ENCODE results near the gene GSN. TPM values are rescaled to one million over a fixed set of nuclear protein-coding genes. Genes with fewer than 3 reads are reported as not detected.

The GSN gene
- total and polyA plus RNA-seq, 2 of the 8 experiments (the other 6 are each of a cell fraction or from before 2014, with no cell fraction given) = 52.3 to 94.5 TPM

GRCh38 chr9:121285835-121286687 lies 18.1 kb downstream of the GSN start (continued):
- TF ChIP-seq RAD21 (IDR thresholded peaks at IDR 0.05 in 1 of 2, conservative IDR thresholded peaks at IDR 0.05 in 1 of 2; ENCODE audit: low read depth in 2 of 2, low read length in 2 of 2) (no peak), POU5F1 (IDR thresholded peaks at IDR 0.05; ENCODE audit: low read depth, low read length) (no peak), POLR2A (IDR thresholded peaks at IDR 0.05; ENCODE audit: control extremely low read depth in 1 of 2, low read depth in 2 of 2, low read length in 2 of 2) (no peak)

Measured in H1 (cell line).